OCI-LY7 (cell line): Measurements from ENCODE around the gene PIEZO1.

Experiments used
- EZH2phosphoT487 ChIP-seq: fragments of 200-600 bp; sonication (generic); IDR thresholded peaks from 2 replicates; pipeline ENCODE4 v1.6.1; 2018; ENCODE audit warnings: low read depth, borderline replicate concordance, mild to moderate bottlenecking, mixed run types, antibody characterized with exemption, low read length, moderate library complexity, mixed read lengths
- TF ChIP-seq, protein P1 (sequence below): fragments of 200-600 bp; sonication (generic); conservative IDR thresholded peaks from 2 replicates; pipeline ENCODE4 v1.5.1; 2014; ENCODE audit warnings: mild to moderate bottlenecking, antibody characterized with exemption, low read length, moderate library complexity, mixed read lengths

DNA sequence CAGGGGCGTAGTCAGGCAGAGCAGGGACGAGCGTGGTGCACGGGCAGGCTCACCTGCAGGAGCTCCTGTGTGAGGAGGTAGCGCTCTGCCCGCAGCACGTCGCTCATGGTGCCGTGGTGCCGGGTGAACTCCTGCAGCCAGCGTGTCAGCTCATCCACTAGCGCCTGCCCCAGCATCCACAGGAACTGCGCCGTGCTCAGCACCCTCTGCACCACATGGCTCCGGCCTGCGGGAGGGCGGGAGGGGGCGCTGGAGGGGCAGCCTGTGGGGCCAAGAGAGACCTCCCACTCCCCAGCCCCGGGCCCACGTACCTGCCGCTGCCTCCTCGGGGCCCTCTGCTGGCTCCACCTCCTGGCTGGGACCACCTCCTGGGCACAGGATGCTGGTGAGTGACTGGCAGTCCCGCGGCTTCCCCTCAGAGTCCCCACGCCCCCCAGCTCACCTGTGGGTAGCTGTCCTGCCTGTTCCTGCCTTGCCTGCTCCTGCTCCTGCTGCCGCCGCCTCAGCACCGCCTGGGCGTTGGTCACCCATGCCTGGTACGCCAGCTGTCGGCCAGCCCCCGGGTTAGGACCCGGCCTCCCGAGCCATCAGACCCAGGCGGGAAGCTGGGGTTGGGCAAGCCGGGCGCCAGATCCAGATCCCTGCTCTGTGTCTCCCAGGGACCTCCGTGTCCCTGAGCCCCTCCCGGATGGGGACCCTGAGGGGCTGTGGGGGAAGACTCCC is 62.1 kb downstream of the PIEZO1 start:
- TF ChIP-seq, protein P1, sequence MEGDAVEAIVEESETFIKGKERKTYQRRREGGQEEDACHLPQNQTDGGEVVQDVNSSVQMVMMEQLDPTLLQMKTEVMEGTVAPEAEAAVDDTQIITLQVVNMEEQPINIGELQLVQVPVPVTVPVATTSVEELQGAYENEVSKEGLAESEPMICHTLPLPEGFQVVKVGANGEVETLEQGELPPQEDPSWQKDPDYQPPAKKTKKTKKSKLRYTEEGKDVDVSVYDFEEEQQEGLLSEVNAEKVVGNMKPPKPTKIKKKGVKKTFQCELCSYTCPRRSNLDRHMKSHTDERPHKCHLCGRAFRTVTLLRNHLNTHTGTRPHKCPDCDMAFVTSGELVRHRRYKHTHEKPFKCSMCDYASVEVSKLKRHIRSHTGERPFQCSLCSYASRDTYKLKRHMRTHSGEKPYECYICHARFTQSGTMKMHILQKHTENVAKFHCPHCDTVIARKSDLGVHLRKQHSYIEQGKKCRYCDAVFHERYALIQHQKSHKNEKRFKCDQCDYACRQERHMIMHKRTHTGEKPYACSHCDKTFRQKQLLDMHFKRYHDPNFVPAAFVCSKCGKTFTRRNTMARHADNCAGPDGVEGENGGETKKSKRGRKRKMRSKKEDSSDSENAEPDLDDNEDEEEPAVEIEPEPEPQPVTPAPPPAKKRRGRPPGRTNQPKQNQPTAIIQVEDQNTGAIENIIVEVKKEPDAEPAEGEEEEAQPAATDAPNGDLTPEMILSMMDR = no peak
- no peak for TF ChIP-seq EZH2phosphoT487
